ENCODE data around the gene NF1.
"Not testable (repeated sequence)": the region's sequence is repeated elsewhere in the genome, so short reads cannot be mapped to it uniquely, and the experiment has no call there.

NF1 gene

DNA sequence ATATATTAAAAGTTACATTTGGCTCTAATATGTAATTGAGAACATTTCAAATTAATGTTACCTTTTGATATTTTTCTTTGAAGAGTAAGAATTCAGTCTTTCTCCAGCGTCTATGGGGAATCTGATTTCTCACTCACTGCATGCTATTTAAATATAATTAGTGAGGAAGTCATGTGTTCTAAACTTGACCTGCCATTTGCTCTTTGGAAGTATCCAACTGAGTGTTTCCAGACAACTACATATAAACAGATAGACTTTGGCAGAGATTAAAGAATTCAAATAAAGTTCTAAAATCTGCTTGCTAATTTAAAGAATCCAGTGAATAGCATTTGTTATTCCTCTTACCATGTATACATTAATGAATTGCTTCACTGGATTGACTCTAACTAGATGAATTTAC lies 178.7 kb downstream of the NF1 start:
- no peak overlapping the region for H3K27ac ChIP-seq
- TF ChIP-seq, protein P1, sequence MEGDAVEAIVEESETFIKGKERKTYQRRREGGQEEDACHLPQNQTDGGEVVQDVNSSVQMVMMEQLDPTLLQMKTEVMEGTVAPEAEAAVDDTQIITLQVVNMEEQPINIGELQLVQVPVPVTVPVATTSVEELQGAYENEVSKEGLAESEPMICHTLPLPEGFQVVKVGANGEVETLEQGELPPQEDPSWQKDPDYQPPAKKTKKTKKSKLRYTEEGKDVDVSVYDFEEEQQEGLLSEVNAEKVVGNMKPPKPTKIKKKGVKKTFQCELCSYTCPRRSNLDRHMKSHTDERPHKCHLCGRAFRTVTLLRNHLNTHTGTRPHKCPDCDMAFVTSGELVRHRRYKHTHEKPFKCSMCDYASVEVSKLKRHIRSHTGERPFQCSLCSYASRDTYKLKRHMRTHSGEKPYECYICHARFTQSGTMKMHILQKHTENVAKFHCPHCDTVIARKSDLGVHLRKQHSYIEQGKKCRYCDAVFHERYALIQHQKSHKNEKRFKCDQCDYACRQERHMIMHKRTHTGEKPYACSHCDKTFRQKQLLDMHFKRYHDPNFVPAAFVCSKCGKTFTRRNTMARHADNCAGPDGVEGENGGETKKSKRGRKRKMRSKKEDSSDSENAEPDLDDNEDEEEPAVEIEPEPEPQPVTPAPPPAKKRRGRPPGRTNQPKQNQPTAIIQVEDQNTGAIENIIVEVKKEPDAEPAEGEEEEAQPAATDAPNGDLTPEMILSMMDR (conservative IDR thresholded peaks at IDR 0.05), result no peak

DNA sequence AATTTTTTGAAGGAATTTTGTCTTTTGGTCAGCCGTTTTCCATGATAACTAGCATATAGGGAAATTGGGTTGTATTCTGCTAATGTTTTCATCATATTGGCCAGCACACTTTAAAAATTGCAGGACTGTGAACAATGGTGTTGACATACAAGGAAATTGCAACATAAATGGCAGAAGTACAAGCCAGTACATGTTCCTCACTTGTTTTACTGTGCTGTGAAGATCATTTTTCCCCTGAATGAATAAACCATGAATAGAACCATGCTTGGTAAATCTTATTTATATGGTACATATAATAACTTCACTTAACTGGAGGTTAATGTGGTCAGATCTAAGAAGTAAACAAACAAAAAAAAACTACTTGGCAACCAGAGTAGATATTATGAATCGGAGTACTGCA lies 179.5 kb downstream of the NF1 start:
- TF ChIP-seq, protein P1 (conservative IDR thresholded peaks at IDR 0.05), result no peak
- no peak overlapping the region for H3K27ac ChIP-seq

DNA sequence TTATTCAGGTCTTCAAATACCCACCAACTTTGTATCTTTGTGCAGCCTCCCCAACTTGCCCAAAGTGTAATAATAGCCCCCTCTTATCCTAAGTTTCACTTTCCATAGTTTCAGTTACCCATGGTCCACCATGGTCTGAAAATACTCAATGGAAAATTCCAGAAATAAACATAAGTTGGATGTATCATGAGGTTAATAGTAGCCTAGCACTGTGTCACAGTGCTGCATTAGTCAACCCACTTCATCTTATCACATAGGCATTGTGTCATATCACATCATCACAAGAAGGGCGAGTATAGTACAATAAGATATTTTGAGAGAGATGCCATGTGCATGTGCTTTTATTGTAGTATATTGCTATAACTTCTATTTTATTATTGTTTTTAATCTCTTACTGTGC lies 180.3 kb downstream of the NF1 start:
- H3K27ac ChIP-seq, result no peak overlapping the region
- TF ChIP-seq, protein P1 (conservative IDR thresholded peaks at IDR 0.05), result no peak

DNA sequence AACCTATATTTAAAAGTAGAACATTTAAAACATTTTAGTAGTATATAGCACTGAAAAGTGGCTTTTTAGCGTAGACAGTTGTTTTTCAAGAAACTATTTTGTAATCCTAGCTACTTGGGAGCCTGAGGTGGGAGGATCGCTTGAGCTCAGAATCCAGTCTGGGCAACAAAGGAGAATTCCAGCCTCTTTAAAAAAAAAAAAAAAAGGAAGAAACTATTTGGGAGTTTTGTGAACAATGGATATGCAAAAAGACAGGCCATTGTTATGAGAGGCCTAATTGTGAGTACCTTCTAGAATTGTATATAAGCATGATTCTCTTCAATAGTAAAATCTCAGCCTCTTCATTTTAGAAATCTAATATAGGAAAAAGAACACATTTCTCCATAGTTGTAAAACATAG lies 184.6 kb downstream of the NF1 start:
- no peak overlapping the region for H3K27ac ChIP-seq
- TF ChIP-seq, protein P1 (conservative IDR thresholded peaks at IDR 0.05), result no peak

DNA sequence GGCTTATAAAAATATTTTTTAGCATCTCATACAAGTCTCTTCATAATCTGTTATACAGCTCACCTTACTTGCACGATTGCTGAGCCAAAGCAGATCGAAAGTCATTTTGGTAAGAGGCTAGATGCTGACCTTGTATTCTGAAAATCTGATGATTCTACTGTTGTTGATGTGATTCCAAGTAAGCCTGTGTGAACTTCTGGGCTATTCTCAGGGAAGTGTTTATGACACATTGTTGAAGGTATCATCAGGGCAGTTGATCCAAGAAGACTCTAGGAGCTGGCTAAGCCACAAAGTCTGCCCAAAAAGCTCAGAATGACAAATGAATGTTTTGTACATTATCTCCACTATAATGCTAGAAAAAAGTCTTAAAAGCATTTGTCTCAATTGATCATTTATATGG lies 186.3 kb downstream of the NF1 start:
- TF ChIP-seq, protein P1 (conservative IDR thresholded peaks at IDR 0.05), result no peak
- H3K27ac ChIP-seq, result no peak overlapping the region

DNA sequence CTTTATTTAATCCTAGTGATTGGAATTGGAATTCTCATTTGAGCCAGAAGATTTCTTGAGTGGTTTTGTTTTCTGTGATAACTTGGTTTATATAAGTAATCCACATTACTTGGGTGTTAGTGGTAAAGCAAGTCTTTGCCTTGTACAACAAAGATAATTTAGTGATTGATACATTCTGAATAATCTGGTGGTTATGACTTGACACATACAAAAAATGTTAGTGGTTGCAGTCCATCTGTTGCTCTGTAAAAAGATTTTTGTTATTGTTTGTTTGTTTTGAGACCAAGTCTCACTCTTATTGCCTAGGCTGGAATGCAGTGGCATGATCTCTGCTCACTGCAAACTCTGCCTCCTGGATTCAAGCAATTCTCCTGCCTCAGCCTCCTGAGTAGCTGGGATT lies 189.1 kb downstream of the NF1 start:
- TF ChIP-seq, protein P1 (conservative IDR thresholded peaks at IDR 0.05), result no peak
- no peak overlapping the region for H3K27ac ChIP-seq

DNA sequence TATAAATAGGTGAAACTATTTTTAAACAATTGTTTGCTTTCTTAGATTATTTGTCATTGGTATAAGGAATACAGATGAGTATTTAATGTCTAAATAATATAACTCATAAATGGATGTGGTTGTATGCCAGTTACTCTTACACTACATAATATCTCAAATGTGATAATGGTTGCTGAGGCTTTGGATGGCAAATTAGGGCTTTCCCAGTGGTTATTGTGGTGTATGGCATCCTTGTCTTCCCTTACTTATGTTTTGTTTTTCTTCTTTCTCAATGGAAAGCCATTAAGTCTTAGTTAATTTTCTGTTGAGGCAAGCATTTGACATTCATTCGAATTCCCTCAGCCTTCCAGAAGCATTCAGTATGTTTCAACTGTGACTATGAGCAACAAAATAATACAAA lies 191.8 kb downstream of the NF1 start:
- H3K27ac ChIP-seq, result no peak overlapping the region
- TF ChIP-seq, protein P1 (conservative IDR thresholded peaks at IDR 0.05), result peak; percentile 22; the same call in 1 of the 2 replicates

DNA sequence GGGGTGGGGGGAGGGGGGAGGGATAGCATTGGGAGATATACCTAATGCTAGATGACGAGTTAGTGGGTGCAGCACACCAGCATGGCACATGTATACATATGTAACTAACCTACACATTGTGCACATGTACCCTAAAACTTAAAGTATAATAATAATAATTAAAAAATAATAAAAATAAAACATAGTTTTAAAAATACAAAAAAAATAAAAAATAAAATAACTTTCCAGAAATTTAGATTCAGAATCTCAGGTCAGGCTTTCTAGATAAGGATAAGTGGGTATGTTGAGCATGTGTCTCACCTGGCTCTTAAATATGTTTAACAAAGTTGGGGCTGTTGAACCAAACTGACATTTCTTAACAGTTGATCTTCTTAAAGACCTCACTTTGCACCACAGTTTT lies 193.2 kb downstream of the NF1 start:
- not testable (repeated sequence) for H3K27ac ChIP-seq
